Stimulated activated memory B cell treated with anti-CD40 and anti-IgM and Interleukin-4, amounts not matched to agents 10 μg/mL and 1 μg/mL and 100 μg/mL, for 72 hours (primary cell): ENCODE measurements around the gene PPM1A.

ENCODE experiments used
- ATAC-seq: fragments of 150-1000 bp; cut with Tn5 transposase; 2 replicates; pipeline ENCODE4 v1.10.0; 2021
- H3K27ac Mint-ChIP-seq: one replicate; pipeline ENCODE4 v1.8.0; 2022; ENCODE audit warnings: mild to moderate bottlenecking, mixed read lengths
- H3K27me3 Mint-ChIP-seq: one replicate; pipeline ENCODE4 v1.8.0; 2022; ENCODE audit warnings: mixed read lengths
- H3K36me3 Mint-ChIP-seq: one replicate; pipeline ENCODE4 v1.8.0; 2022; ENCODE audit warnings: mixed read lengths
- H3K4me1 Mint-ChIP-seq: one replicate; pipeline ENCODE4 v1.8.0; 2022; ENCODE audit warnings: mixed read lengths
- H3K4me3 Mint-ChIP-seq: one replicate; pipeline ENCODE4 v1.8.0; 2022; ENCODE audit warnings: mild to moderate bottlenecking, moderate library complexity, mixed read lengths
- H3K9me3 Mint-ChIP-seq: one replicate; pipeline ENCODE4 v1.8.0; 2022; ENCODE audit warnings: mixed read lengths

Gene PPM1A

DNA sequence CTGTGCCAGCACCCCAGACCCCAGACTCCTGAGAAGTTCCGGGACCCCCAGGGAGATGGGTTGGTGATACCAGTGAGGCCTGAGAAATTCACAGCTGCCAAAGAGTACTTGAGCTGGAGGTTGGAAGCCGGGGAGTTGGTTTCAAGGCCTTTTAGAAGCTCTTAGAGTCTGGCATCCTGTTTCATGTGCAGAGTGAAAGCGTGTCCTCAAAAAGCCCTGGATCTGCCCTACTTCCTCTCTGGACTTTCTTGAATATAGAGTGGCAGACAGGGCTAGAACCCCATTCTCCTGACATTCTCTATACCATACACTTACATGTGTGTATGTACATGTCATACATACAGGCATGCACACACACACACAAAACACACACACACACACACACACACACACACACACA is 31.3 kb upstream of the PPM1A start:
- Mint-ChIP-seq H3K9me3 (no peaks in the 10 kb centered on the region), H3K27me3 (no peaks in the 10 kb centered on the region), H3K4me1 (peaks cover 20% of the 10 kb centered on the region), H3K4me3 (no peak overlapping the region), H3K36me3 (no peaks in the 10 kb centered on the region), H3K27ac (no peak overlapping the region)
- no peak for ATAC-seq

DNA sequence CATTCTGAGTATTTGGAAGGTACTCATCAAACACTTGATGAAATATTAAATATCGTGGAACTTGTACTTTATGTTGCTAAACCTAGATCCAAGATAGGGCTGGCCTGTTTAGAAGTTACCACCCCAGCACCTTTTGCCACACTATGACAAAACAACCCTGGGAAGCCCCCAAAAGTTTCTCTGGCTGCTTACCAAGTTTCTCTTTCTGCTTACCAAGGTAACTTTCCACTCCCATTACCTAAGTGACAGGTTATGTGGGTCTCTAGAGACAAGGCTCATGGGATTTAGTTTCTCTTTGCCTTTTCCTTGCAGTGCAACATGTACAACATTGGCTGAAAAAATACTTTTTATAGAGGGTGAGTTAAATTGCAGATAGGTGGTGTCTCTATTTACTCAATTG is 28.9 kb upstream of the PPM1A start:
- ATAC-seq = peak; percentile 61
- peak overlapping the region; percentile 64 for H3K27ac Mint-ChIP-seq
- no peaks in the 10 kb centered on the region for H3K9me3 Mint-ChIP-seq
- no peak overlapping the region for H3K4me3 Mint-ChIP-seq
- H3K27me3 Mint-ChIP-seq = no peaks in the 10 kb centered on the region
- no peaks in the 10 kb centered on the region for H3K36me3 Mint-ChIP-seq
- H3K4me1 Mint-ChIP-seq = peaks cover 10% of the 10 kb centered on the region

DNA sequence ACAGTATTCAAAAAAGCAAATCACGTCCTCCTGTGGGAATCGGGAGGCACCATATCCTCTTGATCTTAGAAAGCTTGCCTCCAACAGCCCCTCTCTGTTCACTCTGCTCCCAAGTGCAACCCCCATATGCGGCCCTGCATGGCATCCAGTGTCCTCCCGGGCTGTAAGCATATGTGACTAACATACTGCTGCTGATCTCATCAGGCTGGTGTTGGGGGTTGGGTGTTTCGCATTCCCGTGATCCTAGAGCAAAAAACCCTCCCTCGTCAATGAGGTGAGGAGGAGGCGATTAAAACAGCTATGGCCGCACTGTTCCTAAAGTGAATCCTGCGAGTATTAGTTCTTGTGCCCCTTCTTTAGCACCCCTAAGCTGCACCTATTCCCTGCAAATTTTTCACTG is 28.1 kb upstream of the PPM1A start:
- no peaks in the 10 kb centered on the region for H3K9me3 Mint-ChIP-seq
- ATAC-seq = peak; percentile 21
- peaks cover 10% of the 10 kb centered on the region for H3K4me1 Mint-ChIP-seq
- H3K27me3 Mint-ChIP-seq = no peaks in the 10 kb centered on the region
- peak overlapping the region; percentile 64 for H3K27ac Mint-ChIP-seq
- H3K36me3 Mint-ChIP-seq = no peaks in the 10 kb centered on the region
- no peak overlapping the region for H3K4me3 Mint-ChIP-seq

DNA sequence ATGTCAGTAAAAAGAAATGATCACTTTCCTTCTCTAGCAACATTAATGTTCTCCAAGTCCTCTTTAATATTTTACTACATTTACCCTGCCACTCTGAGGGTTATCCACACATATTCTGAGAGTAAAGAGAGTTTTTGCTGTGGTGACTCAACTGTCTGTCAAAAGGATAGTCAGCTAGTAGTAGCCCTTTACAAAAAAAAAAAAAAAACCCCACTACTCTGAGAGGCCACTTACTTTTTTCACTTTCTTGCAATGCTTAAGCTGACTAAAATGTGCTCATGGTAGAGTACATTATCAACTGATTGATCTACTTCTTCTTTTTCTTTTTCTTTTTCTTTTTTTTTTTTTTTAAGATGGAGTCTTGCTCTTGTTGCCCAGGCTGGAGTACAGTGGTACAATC is 27.6 kb upstream of the PPM1A start:
- H3K4me1 Mint-ChIP-seq = peaks cover 10% of the 10 kb centered on the region
- peak overlapping the region; percentile 64 for H3K27ac Mint-ChIP-seq
- H3K27me3 Mint-ChIP-seq = no peaks in the 10 kb centered on the region
- H3K9me3 Mint-ChIP-seq = no peaks in the 10 kb centered on the region
- H3K4me3 Mint-ChIP-seq = no peak overlapping the region
- no peak for ATAC-seq
- no peaks in the 10 kb centered on the region for H3K36me3 Mint-ChIP-seq

- H3K4me3 Mint-ChIP-seq = no peak overlapping the region
- no peaks in the 10 kb centered on the region for H3K9me3 Mint-ChIP-seq
- no peak overlapping the region for H3K27ac Mint-ChIP-seq
- no peak for ATAC-seq
- no peaks in the 10 kb centered on the region for H3K36me3 Mint-ChIP-seq
- H3K27me3 Mint-ChIP-seq = no peaks in the 10 kb centered on the region
- H3K4me1 Mint-ChIP-seq = peaks cover 10% of the 10 kb centered on the region
Measured at GRCh38 chr14:60222820-60223219, 26.2 kb upstream of the PPM1A start.

GRCh38 chr14:60225265-60225664 is 23.8 kb upstream of the PPM1A start:
- Mint-ChIP-seq H3K36me3 (no peaks in the 10 kb centered on the region), H3K27me3 (no peaks in the 10 kb centered on the region), H3K4me3 (no peak overlapping the region), H3K4me1 (peaks cover 10% of the 10 kb centered on the region), H3K27ac (no peak overlapping the region), H3K9me3 (no peaks in the 10 kb centered on the region)
- no peak for ATAC-seq

GRCh38 chr14:60226298-60226697 is 22.7 kb upstream of the PPM1A start:
- Mint-ChIP-seq H3K27ac (no peak overlapping the region), H3K36me3 (no peaks in the 10 kb centered on the region), H3K27me3 (no peaks in the 10 kb centered on the region), H3K4me1 (peaks cover 2% of the 10 kb centered on the region), H3K4me3 (no peak overlapping the region), H3K9me3 (peaks cover 4% of the 10 kb centered on the region)
- ATAC-seq = no peak

DNA sequence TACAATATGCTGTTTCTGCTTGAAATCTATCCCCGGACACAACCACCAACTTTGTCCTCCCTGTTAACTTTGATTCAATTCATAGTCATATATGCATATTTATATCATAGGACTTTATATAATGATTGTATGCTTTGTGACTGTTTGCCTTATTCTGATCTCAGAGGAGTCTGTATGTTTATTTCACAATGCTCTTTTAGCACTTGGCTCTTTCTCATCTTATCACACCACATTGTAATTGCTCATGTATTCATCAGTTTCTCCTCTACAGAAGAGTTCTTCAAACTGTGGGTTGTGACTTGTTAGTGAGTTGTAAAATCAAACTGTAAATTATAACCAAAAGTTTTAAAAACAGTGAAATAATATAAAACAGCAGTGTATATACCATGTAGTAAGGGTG is 21.7 kb upstream of the PPM1A start:
- Mint-ChIP-seq H3K4me3 (no peak overlapping the region), H3K36me3 (peaks cover under 1% of the 10 kb centered on the region), H3K27me3 (no peaks in the 10 kb centered on the region), H3K9me3 (peaks cover 6% of the 10 kb centered on the region), H3K27ac (no peak overlapping the region), H3K4me1 (no peaks in the 10 kb centered on the region)
- no peak for ATAC-seq

DNA sequence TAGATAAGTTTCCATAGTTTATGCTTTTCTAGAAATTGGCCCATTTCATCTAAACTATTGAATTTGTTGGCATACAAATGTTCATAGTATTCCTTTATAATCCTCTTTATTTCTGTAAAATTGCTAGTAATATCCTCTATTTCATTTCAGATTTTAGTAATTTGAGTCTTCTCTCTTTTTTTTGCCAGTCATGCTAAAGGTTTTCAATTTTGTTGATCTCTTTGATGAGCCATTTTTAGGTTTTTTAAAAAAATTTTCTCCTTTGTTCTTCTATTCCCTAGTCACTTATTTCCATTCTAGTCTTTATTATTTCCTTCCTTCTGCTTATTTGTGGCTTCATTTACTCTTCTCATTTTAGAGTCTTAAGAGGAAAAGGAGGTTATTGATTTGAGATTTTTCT is 19.4 kb upstream of the PPM1A start:
- no peaks in the 10 kb centered on the region for H3K27me3 Mint-ChIP-seq
- ATAC-seq = no peak
- H3K9me3 Mint-ChIP-seq = peaks cover 13% of the 10 kb centered on the region
- H3K4me1 Mint-ChIP-seq = no peaks in the 10 kb centered on the region
- no peak overlapping the region for H3K27ac Mint-ChIP-seq
- peaks cover 6% of the 10 kb centered on the region for H3K36me3 Mint-ChIP-seq
- no peak overlapping the region for H3K4me3 Mint-ChIP-seq

GRCh38 chr14:60232185-60232584 is 16.8 kb upstream of the PPM1A start:
- Mint-ChIP-seq H3K4me3 (no peak overlapping the region), H3K27me3 (no peaks in the 10 kb centered on the region), H3K4me1 (no peaks in the 10 kb centered on the region), H3K36me3 (peaks cover 6% of the 10 kb centered on the region), H3K27ac (no peak overlapping the region), H3K9me3 (peaks cover 13% of the 10 kb centered on the region)
- ATAC-seq = no peak

DNA sequence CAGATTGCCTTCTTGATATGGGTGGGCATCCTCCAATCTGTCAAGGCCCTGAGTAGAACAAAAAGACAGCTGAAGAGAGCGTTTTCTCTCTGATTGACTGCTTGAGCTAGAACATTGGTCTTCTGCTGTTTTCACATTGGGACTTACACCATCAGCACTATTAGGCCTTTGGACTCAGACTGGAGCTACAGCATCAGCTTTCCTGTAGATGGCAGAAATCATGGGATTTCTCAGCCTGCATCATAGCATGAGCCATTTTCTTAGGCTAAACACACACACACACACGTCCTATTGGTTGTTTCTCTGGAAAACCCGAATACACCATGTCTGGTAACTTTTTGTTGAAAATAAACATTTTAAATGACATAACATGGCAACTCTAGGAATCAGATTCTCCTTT is 15.8 kb upstream of the PPM1A start:
- peaks cover 6% of the 10 kb centered on the region for H3K36me3 Mint-ChIP-seq
- H3K4me1 Mint-ChIP-seq = no peaks in the 10 kb centered on the region
- ATAC-seq = no peak
- no peak overlapping the region for H3K27ac Mint-ChIP-seq
- H3K9me3 Mint-ChIP-seq = peaks cover 13% of the 10 kb centered on the region
- H3K27me3 Mint-ChIP-seq = no peaks in the 10 kb centered on the region
- H3K4me3 Mint-ChIP-seq = no peak overlapping the region

GRCh38 chr14:60233891-60234290 is 15.1 kb upstream of the PPM1A start:
- no peak for ATAC-seq
- Mint-ChIP-seq H3K27me3 (no peaks in the 10 kb centered on the region), H3K27ac (no peak overlapping the region), H3K4me1 (no peaks in the 10 kb centered on the region), H3K36me3 (peaks cover 6% of the 10 kb centered on the region), H3K4me3 (no peak overlapping the region), H3K9me3 (peaks cover 13% of the 10 kb centered on the region)

- H3K27me3 Mint-ChIP-seq = no peaks in the 10 kb centered on the region
- peaks cover 13% of the 10 kb centered on the region for H3K9me3 Mint-ChIP-seq
- no peak for ATAC-seq
- no peak overlapping the region for H3K4me3 Mint-ChIP-seq
- H3K36me3 Mint-ChIP-seq = peaks cover 6% of the 10 kb centered on the region
- H3K27ac Mint-ChIP-seq = no peak overlapping the region
- no peaks in the 10 kb centered on the region for H3K4me1 Mint-ChIP-seq
Measured at GRCh38 chr14:60235440-60235839, 13.6 kb upstream of the PPM1A start.

DNA sequence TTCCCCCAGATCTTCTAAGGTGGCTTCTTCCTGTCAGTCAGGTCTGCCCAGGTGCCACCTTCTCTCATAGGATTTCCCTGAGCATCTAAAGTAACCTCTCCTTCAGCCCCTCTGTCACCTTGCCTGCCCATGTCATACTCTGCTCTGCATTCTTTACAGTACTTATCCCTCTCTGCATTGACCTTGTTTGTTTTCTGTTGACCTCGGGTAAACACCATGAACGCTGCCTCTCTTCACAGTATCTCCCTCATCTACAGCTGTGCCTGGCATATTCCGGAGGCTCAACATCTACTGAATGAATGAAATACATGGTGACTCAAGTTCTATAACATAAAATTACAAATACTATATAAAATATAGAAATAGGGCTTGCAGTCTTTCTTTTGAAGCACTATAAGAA is 10.1 kb upstream of the PPM1A start:
- no peak for ATAC-seq
- no peaks in the 10 kb centered on the region for H3K9me3 Mint-ChIP-seq

DNA sequence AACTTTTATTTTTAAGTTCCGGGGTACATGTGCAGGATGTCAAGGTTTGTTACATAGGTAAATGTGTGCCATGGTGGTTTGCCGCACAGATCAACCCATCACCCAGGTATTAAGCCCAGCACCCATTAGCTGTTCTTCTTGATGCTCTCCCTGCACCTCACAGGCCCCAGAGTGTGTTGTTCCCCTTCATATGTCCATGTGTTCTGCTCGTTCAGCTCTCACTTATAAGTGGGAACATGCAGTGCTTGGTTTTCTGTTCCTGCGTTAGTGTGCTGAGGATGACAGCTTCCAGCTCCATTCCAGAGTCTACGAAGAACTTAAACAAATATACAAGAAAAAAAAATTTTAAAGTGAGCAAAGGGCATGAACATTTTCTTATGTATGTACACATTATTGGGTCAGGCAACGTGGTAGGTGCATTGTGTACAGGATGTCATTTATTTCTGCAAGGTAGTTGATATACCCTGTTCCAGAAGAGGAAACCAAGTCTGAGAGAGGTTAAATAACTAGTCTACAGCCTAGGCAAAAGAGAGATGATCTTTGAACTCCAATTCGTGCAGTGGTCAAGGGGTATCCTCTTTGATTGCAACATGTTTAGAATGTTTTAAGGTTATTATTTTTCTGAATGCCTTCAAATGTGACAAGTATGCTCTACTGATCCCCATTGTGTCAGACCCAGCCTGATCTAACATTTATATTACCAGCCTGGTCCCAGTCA is 8.7 kb upstream of the PPM1A start:
- H3K4me3 Mint-ChIP-seq = no peak overlapping the region
- H3K27me3 Mint-ChIP-seq = no peaks in the 10 kb centered on the region
- no peak for ATAC-seq
- H3K36me3 Mint-ChIP-seq = no peaks in the 10 kb centered on the region
- no peaks in the 10 kb centered on the region for H3K9me3 Mint-ChIP-seq
- H3K4me1 Mint-ChIP-seq = no peaks in the 10 kb centered on the region
- no peak overlapping the region for H3K27ac Mint-ChIP-seq

More for the DNA sequence above, 10.1 kb upstream of the PPM1A start:
- no peaks in the 10 kb centered on the region for H3K36me3 Mint-ChIP-seq
- H3K27me3 Mint-ChIP-seq = no peaks in the 10 kb centered on the region
- no peak overlapping the region for H3K4me3 Mint-ChIP-seq
- H3K27ac Mint-ChIP-seq = no peak overlapping the region
- no peaks in the 10 kb centered on the region for H3K4me1 Mint-ChIP-seq

- ATAC-seq = no peak
- Mint-ChIP-seq H3K4me3 (no peak overlapping the region), H3K9me3 (no peaks in the 10 kb centered on the region), H3K27me3 (no peaks in the 10 kb centered on the region), H3K36me3 (no peaks in the 10 kb centered on the region), H3K27ac (no peak overlapping the region), H3K4me1 (peaks cover 7% of the 10 kb centered on the region)
Measured at GRCh38 chr14:60241091-60241490, 7.9 kb upstream of the PPM1A start.

- H3K27me3 Mint-ChIP-seq = no peaks in the 10 kb centered on the region
- ATAC-seq = peak; percentile 45
- no peak overlapping the region for H3K27ac Mint-ChIP-seq
- H3K4me3 Mint-ChIP-seq = no peak overlapping the region
- H3K4me1 Mint-ChIP-seq = peaks cover 7% of the 10 kb centered on the region
- no peaks in the 10 kb centered on the region for H3K9me3 Mint-ChIP-seq
- no peaks in the 10 kb centered on the region for H3K36me3 Mint-ChIP-seq
Measured at GRCh38 chr14:60242429-60242828, 6.6 kb upstream of the PPM1A start.
